HG03520 (cell line): ENCODE results near the gene HOTAIR.

ENCODE experiments used
- ATAC-seq: cut with Tn5 transposase; IDR thresholded peaks from one replicate; pipeline ENCODE4 v1.9.1; 2021; ENCODE audit warnings: mild to moderate bottlenecking, moderate library complexity; ENCODE audit not compliant: unreplicated experiment

Gene HOTAIR

DNA sequence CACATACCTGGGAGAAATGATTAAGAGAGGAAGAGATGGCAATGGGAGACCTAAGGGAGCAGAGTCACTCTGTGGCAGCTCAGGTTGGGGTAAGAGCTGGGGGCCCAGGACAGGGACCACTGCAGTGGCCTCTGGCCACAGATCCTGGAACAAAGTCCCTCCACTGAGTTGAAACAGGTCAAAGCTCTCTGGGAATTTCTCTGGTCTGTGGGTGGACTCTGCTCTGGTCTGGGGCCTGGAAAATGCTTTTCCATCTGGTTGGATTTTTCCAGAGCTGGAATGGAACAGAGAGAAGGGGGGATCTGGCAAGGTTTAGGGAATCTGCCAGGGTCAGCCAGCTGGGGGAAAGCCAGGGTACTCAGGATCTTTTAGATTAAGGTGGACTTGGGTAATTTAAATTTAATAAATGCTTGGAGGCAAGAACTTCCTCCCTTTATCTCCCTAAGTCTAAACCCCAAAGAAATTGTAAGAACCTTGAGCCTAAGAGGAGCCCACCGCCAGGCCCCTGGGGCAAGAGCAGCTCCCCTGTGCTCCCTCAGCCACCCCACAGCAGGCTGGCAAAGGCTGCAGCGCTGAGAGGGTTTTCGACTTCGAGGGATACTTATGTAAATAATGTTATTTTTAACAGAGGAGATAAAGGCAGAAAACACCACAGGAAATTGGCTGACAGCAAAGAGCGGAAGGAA is 13.9 kb upstream of the HOTAIR start:
- ATAC-seq: no peak

DNA sequence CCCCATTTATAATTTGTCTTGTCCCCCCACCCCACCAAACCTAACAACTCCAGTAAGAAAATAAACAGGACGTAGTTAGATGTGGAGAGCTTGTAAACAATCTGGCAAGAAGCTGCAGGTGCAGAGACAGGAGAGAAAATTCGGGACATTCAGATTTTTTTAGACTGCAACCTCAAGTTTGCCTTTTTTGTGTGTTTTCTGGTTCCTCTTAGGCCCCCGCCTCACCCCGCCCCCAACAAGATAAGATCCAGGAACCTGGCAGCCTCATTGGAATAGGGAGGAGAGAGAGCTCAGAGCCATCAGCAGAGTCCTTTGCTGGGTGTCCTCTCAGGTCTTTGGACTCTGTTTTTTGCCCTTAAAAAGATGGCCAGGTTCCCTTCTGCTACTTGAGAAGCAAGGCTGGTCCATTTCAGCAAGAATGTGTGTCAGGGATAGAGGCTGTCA is 13.1 kb upstream of the HOTAIR start:
- ATAC-seq: no peak

DNA sequence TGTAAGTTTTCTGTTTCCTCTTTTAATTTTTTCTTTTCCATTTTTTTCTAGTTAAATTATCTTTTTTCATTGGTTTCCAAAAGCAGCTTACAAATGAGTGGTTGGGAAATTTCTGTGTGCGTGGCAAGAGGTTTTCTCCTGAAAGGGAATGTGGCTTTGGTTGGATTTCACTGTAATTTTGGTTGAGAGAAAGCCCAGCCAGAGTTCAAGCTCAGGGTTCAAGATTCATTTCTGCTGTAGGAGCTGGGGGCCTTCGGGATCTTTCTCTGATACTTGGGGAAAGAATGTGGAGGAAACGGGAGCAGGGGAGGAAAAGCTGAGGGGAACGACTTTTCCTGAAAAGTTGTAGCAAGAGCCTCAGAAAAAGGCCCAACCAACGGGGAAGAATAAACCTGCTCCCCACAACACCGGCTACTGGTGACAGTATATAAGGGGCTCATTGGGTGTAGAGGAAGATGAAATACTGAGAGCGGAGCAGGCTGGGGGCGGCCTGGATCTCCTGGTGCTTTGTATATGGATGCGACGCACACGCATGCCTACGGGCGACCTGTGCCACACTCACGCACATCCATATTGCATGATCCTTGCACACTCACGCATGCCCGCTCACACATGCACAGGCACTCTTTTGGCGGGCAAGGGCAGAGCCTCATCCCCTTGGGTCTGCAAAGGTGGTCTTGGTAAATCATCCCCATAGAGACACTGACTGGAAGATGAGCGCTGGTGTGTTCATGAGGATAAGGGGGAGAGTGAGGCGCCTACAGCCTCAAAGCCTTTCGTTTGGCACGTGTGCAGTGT is 12.1 kb upstream of the HOTAIR start:
- ATAC-seq: no peak

DNA sequence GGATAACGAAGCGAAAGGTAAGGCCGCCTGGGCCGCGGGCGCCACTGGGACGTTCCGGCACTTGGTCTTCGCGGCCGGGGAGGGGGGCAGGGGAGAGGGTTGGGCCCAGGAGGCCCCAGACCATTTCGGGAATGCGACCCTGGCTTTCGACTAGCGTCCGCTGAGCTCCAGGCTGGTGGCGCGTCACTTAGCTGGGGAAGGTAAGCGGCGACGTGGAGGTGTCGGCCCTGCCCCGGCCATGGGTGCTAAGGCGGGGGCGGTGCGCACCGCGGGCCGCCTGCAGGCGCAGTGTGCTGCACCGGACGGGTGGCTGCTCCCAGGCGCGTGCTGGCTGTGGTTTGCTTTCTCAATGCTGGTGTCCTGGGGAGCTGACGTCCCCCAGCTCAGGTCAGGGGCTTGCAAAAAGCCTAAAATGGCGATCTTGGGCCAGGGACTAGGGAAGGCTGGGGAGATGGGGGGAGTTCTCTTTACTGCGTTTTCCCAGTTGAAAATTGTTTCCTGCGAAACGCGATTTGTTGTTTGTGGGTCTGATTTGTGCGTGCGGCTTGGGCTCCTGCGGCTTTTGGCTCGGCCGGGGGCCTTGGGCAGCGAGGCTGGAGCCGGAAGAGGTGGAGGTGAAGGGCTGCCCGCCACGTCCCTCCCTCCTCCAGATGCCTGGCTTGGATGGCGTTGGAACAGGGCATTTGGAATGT is 11.4 kb upstream of the HOTAIR start:
- no peak for ATAC-seq

DNA sequence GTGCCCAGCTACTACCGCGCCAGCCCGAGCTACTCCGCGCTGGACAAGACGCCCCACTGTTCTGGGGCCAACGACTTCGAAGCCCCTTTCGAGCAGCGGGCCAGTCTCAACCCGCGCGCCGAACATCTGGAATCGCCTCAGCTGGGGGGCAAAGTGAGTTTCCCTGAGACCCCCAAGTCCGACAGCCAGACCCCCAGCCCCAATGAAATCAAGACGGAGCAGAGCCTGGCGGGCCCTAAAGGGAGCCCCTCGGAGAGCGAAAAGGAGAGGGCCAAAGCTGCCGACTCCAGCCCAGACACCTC is 10.9 kb upstream of the HOTAIR start:
- ATAC-seq: no peak

DNA sequence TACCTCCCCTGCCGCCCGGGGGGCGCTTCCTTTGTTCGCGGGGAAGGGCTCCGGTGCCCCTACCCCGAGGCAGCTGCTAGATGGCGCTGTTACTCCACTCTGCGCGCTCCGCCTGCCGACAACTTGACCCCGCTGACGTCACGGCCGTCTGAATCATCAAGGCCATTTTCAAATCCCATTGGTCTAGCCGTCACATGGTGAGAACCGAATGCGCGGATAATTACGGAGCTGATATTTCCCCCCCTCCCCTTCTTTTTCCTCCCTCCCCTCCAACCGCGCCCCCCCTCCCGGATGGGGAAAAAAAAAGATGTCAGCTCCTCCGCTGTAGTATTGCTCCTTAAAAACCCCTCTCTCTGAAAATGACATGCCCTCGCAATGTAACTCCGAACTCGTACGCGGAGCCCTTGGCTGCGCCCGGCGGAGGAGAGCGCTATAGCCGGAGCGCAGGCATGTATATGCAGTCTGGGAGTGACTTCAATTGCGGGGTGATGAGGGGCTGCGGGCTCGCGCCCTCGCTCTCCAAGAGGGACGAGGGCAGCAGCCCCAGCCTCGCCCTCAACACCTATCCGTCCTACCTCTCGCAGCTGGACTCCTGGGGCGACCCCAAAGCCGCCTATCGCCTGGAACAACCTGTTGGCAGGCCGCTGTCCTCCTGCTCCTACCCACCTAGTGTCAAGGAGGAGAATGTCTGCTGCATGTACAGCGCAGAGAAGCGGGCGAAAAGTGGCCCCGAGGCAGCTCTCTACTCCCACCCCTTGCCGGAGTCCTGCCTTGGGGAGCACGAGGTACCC is 10.3 kb upstream of the HOTAIR start, which contains the start of gene HOXC10:
HOXC10 (plus strand) TSS at position 246 of the 791 bp plus-strand sequence; CDS start at position 360, 114 bp downstream.
- ATAC-seq: no peak

DNA sequence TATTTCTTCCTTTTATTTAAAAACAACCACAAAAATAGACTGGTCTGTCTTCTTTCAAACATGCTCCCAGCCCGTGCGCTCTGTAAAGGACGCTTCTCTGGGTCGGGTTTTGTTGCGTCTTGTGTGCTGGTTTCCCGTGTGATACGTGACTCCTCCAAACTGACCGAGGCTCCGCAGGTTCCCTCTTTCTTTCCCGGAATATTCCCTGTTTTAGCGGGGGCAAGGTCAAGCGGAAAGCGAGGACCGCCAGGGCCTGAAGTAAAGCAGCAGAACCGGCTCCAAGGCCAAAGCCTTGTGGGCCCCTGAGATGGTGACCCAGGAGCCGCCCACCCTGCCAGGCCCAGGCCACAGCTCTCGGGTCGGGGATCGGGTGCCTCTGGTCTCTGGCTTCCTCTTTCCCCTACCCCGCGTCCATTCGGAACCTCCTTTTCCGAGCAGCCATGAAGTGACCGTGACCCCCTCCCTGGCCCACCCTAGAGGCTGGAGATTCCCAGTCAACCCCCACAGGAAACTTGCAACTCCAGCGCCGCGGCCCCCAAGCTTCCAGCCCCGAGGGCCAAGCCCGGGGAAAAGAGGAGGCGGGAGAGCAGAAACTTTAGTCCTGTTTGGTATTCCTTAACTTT is 9.3 kb upstream of the HOTAIR start:
- ATAC-seq: no peak

DNA sequence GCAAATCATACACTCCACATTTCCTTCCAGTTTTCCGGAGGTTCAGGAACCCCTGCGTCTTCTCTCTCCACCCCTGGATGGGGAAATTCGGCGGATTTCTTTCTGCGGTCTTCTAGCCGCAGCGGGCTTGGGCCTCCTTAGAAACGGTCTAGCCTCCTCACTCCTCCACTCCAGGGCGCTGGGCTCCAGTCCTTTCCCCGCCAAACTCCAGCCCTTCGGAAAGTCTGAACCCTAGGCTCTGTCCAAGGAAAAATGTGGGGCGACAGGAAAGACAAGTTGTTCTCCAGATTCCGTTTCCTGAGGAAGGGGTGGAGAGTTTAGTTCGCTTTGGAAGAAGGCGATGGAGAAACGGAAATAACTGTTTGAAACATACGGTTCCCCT is 8.8 kb upstream of the HOTAIR start:
- no peak for ATAC-seq

DNA sequence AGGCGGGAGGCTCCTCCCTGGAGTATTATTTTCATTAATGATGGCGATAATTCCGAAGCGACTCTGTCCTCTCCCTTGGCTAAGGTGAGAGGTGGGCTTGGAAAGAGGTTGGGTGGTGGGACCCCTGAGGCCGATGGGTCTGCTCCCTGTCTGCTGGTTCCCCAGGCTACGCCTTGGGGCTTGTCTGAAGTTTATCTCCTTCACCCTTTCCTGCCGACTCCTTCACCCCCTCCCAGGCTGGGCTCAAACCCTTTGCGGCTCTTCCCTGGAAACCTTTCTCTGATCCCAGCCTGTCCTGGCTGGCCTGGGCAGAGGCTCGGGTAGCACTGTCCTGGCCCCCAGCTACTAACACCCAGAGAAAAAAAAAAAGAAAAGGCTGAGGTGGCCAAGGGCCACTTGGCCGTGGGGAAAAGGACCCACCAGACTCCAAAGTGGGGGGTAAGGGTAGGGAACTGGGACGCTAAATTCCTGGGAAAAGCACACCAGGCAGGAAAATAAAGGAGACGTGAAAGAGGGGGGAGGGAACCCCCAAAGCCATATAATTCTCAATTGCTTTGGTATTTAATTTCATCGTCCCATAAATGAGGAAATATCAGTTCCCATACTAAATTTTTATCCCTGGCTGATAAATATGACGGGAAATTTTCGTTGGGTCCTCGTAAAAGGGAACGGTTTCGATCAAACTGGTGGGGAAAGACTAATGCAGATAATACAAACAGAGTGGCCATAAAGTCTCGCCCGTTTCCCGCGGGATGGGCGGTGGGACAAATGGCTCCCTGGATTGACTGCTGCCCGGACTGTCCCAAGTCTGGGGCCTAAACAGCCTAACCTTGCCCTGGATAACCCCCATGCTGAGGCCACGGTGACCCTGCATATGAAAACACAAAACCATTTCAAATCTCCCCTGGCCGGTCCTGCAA is 8.2 kb upstream of the HOTAIR start:
- no peak for ATAC-seq

DNA sequence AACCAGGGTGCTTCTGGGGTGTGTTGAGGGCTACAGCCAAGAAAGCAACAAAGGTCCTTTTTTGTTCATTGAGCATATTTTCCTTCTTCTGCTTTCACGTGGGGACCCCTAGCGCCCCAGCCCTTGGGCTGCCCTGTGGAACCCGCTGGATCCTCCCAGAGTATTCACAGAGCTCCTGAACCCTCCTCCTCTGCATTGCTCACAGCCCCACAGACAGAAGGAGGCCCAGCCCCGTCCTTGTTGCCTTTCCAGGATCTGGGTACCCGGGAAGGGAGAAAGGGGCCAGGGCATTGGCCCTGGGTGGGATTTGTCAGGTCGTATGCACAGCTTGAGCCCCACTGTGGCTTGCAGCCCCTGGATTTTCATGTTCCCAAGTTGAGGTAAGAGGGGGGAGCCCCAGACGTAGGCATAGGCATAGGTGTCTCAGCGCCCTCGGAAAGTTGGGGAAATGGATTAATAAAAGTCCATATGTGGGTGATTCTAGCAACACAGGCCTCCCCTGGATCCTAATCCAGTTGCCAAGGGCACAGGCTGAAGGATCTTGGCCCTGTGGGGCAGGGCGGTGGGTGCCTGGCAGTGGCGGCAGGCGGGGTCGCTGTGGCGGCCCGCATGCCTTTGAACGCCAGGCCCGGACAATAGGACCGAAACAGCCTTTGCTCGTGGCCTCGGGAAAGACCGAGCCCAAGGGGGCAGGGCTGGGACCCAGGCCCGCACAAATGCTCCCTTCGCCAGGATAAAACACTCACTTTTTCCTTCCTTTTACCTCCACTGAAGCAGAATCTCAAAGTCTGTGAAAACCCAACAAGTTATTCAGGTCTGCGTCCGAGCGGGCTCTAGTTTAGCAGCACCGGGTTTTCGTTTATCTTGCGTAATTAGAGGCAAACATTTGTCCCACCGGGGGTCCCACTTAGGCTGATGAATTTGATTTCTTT is 7.1 kb upstream of the HOTAIR start:
- no peak for ATAC-seq

DNA sequence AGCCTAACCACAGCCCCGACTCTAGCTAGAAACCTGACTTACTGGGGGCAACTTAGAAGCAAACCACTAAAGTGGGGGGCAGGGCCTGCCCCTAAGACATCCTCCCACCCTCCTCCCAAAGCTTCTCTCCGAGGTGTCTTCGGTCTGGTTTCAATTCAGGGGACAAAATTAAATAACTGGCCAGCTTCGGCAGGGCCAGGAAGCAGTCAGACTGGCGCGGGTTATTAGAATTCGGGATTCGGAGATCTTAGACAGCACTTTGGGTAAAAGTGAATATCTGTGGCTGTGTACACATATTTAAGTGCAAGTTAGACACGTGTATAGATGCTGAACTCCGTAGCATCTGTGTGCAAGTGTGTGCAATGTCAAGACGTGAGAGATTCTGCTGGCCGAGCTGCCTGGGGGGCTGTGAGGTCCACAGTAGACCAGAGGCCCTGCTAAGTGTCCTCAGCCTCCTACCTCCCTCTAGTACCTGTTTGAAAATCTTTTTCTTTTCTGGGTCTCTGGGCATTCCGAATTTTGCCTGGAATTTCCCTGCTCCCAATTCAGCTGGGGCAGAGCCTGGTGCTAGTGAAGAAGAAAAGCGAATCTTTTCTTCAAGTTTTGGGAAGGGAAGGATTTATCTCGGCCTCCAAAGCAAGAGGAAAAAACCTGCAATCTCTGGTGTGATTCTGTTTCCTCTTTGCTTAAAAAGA is 6.2 kb upstream of the HOTAIR start:
- no peak for ATAC-seq

DNA sequence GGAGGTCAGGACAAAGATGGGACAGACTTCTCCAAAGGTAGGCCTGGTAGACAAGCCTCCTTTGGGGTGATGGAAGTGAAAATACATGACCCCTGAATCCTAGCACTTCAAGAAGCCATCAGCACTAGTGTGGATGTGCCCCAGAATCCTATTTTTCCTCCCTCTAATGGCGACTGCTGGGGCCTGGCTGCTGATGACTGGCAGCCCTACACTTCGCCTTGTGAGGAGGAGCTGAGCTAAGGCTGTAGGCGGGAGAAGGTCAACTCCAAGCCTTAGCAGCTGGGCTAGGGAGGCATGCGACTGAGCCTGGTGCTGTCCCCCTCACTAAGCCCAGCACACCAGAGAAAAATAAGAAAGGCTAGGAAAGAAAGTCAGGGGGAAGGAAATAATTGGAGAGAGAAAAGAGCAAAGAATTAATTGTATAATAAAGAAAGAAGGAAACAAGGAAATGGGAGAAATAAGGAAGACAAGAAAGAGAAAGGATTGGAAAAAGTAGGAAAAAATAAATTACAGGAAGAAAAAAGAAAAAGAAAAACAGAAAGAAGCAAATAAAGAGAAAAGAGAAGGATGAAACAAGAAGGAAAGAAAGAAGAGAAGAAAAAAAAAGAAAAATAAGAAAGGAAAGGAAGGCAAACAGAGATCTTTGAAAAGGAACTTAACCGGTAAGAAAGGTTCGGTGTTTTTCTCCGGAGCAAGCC is 5.5 kb upstream of the HOTAIR start:
- no peak for ATAC-seq

DNA sequence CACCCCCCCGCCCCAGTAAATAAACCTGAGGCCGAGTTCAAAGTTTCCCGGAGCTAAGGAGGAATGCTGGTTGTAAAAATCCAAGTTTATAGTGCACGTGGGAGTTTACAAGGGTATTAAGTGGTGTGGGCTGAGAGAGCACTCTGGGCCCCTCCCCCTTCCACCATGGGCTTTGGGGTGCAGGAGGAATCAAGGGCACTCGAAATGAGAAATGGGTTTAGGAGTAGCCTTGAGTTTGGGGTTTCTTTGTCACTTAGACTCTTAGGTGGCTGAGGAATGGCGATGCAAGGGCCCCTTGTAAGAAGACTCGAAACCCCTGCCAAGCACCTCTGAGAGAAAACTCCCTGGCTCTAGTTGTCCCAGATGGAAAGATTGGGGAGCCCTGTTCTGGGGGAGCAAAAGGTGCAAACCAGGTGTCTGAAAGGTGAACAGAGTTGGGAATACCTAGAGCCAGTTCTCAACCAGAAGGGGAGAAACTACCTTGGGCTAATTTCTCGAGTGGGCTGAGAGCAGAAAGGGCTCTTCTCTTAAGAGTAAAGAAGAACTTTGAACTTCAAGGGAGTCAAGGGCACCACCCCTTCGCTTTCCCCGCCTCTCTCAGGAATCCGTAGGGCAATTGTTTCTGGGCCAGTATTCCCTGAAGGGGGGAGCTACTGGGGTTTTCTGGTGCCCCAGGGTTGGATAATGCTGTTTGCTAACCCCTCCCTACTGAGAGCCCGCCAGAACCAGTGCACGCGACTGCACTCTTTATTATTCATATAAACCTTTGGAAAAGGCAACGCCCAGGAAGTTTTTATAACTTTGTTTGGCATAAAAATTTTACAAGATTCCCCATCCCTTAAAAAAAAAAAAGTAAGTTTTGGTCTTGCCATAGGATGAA is 4.0 kb upstream of the HOTAIR start:
- ATAC-seq: no peak

DNA sequence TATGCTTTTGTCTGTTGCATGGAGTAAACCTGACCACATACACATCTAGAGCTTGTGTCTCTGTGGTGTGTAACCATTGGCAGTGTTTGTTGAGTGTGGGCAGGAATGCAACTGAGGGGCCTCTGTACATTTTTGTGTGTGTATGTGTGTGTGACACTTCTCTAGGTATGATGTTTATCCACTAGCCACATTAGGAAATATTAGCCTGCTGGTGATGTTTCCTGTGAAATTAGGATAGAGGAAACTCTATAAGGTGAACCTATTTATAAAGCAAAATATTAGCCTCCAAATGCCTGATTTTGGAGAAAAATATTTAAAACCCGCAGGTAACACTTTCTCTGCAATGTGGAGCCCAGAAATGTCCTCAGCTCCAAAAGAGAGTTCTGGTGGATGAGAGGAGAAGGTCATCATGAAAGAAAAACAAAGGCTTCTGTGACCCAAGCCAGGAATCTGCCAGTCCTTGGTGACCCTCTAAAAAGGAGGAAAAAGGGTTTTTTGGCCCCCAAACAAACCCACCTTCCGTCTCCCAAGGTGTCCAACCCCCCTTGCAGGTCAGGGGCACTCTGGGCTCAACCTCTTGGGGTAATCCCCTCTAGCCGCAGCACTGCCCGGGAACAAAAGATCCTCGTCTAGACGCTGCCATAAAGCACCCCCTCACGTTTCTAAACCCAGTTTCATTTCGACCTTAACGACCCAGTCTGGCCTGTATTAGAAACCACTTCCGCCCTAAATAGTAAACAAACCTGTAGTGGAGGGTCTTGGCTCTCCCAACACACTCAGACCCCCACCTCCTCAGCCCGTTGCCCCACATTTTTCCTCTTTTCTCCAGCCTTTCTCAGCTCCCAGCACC is 3.1 kb upstream of the HOTAIR start:
- no peak for ATAC-seq

DNA sequence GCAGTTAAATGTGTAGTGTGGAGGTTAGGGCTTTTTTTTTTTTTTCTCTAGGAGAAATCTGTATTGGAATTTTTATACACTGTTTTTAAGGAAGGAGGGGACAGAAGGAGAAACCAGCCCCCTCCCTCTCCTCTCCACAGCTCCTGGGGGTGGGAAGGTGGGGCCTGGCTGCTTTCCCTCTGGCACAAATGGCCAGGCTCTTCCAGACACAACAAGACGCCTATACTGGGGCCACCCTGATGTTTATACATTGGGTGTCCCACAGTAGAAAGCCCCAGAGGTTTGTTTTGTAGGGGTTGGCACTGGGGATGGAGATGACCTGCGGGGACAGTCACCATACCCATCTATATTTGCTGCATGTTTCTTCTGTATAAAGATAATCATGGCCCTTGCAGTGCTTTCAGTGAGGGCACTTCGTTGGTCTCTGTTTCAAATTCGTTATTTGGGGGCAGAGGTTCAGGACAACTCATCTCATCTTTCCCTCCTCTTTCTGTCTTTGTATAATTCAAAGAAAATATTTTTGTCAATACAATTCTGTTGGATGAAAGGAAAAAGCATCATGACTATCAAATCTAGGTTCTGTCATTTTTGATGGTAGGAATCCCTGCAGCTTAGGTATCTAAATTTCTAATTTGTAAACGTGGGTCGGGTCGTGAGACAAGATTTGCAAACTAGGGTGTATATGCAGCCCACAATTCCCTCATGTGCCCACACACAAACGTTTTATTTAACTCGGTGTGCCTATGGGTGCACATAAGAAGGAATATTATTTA is 2.3 kb upstream of the HOTAIR start:
- no peak for ATAC-seq
